ENCODE data around the gene SCGB1D2.

- no peak for TF ChIP-seq CTCF (IDR thresholded peaks at IDR 0.05)
- no peak for TF ChIP-seq POLR2A (IDR thresholded peaks at IDR 0.05)
Observed at GRCh38 chr11:62202910-62203309, 39.1 kb upstream of the SCGB1D2 start.

Data from testis (tissue), 2 donors.